Measurements from ENCODE around the gene PTPRM.

PTPRM gene

GRCh38 chr18:8299054-8299980, 732.2 kb downstream of the PTPRM start:
- DNase-seq, result no peak

GRCh38 chr18:8300751-8301410, 733.8 kb downstream of the PTPRM start:
- no peak for DNase-seq

GRCh38 chr18:8301427-8302172, 734.5 kb downstream of the PTPRM start:
- no peak for DNase-seq

- no peak for DNase-seq
Measured at GRCh38 chr18:8303151-8303755, 736.1 kb downstream of the PTPRM start.

- no peak for DNase-seq
Measured at GRCh38 chr18:8307960-8308359, 740.8 kb downstream of the PTPRM start.

- DNase-seq, result no peak
Measured at GRCh38 chr18:8313043-8313442, 745.9 kb downstream of the PTPRM start.

- no peak for DNase-seq
Measured at GRCh38 chr18:8314124-8314523, 747.0 kb downstream of the PTPRM start.

- no peak for DNase-seq
Measured at GRCh38 chr18:8319798-8320489, 752.8 kb downstream of the PTPRM start.

GRCh38 chr18:8322486-8322885, 755.4 kb downstream of the PTPRM start:
- DNase-seq, result no peak

- DNase-seq, result no peak
Measured at GRCh38 chr18:8324343-8325065, 757.4 kb downstream of the PTPRM start.

- DNase-seq, result no peak
Measured at GRCh38 chr18:8326763-8327394, 759.8 kb downstream of the PTPRM start.

GRCh38 chr18:8328126-8328525, 761.0 kb downstream of the PTPRM start:
- DNase-seq, result no peak

GRCh38 chr18:8329186-8329771, 762.2 kb downstream of the PTPRM start:
- DNase-seq, result no peak

- DNase-seq, result no peak
Measured at GRCh38 chr18:8330575-8330974, 763.5 kb downstream of the PTPRM start.

GRCh38 chr18:8332286-8332685, 765.2 kb downstream of the PTPRM start:
- DNase-seq, result no peak

- DNase-seq, result no peak
Measured at GRCh38 chr18:8333961-8334360, 766.8 kb downstream of the PTPRM start.

GRCh38 chr18:8337211-8337610, 770.1 kb downstream of the PTPRM start:
- DNase-seq, result no peak

GRCh38 chr18:8339210-8339609, 772.1 kb downstream of the PTPRM start:
- no peak for DNase-seq

GRCh38 chr18:8339952-8340351, 772.8 kb downstream of the PTPRM start:
- no peak for DNase-seq

GRCh38 chr18:8341481-8342230, 774.5 kb downstream of the PTPRM start:
- no peak for DNase-seq

Measured in effector CD8-positive, alpha-beta T cell (primary cell).